GM12878 (cell line): ENCODE data around the gene DNAH8. TPM values are rescaled to one million over a fixed set of nuclear protein-coding genes. Genes with fewer than 3 reads are reported as not detected.

Experiments
- ATAC-seq: fragments of 200-7000 bp; cut with Tn5 transposase; 3 replicates; pipeline ENCODE4 v1.9.1; 2020; ENCODE audit warnings: mild to moderate bottlenecking, moderate library complexity
- BruUV-seq: library from RNA; stranded (reverse); fragments of 400-500 nt; replicated peaks from 2 replicates; lab custom pipeline; 2021; lab: Mats Ljungman, UMichigan
- CTCF ChIA-PET: fragments of 300-600 bp; sonication (Branson Sonifier 250); formaldehyde crosslinking; extraction: SDS; loops from one replicate; lab custom pipeline; 2021; ENCODE audit warnings: inconsistent platforms; lab: Yijun Ruan, JAX
- POLR2A ChIA-PET: fragments of 350-600 bp; formaldehyde crosslinking; extraction: SDS; loops from one replicate; lab custom pipeline; 2021; ENCODE audit warnings: inconsistent platforms; lab: Charles Lee
- RAD21 ChIA-PET: fragments of 300-600 bp; sonication (Branson Sonifier 250); formaldehyde crosslinking; loops from one replicate; lab custom pipeline; 2023; ENCODE audit warnings: antibody characterized with exemption; ENCODE audit not compliant: unreplicated experiment; lab: Charles Lee
- SMC1A ChIA-PET: fragments of 300-600 bp; sonication (Branson Sonifier 250); formaldehyde crosslinking; loops from one replicate; lab custom pipeline; 2023; ENCODE audit not compliant: unreplicated experiment, uncharacterized antibody; lab: Charles Lee
- DNase-seq: peaks from one replicate; pipeline ENCODE4 v3.0.0-alpha.2; 2011; ENCODE audit warnings: low read depth, low spot score
- FAIRE-seq: peaks from 3 replicates; lab custom pipeline; 2011; peaks lifted over from hg19 to GRCh38; lab: Jason Lieb, UNC
- H2AFZ ChIP-seq: 2 replicates; pipeline ENCODE4 v1.6.0; 2011; ENCODE audit warnings: low read depth, low read length, control low read depth; ENCODE audit not compliant: control insufficient read depth
- H3K27ac ChIP-seq: 2 replicates; pipeline ENCODE4 v1.5.1; 2011; ENCODE audit warnings: control low read depth; ENCODE audit not compliant: control insufficient read depth, insufficient read depth
- H3K27me3 ChIP-seq, 2 experiments: replicated peaks in 1 of 2; 2 replicates each; pipeline versions ENCODE4 v1.6.0 to v1.6.1; 2011; ENCODE audit warnings: low read length in 1 of 2; ENCODE audit not compliant: control insufficient read depth in 2 of 2, insufficient read depth in 2 of 2
- H3K36me3 ChIP-seq, 2 experiments: 2 replicates each; pipeline ENCODE4 v1.5.1; 2011; ENCODE audit warnings: low read length in 1 of 2; ENCODE audit not compliant: control insufficient read depth in 2 of 2, insufficient read depth in 2 of 2
- H3K4me1 ChIP-seq: 2 replicates; pipeline ENCODE4 v1.6.1; 2011; ENCODE audit warnings: mild to moderate bottlenecking, low read length, moderate library complexity, mixed read lengths; ENCODE audit not compliant: control insufficient read depth, insufficient read depth
- H3K4me2 ChIP-seq: 2 replicates; pipeline ENCODE4 v1.6.0; 2011; ENCODE audit warnings: control low read depth; ENCODE audit not compliant: control insufficient read depth, insufficient read depth
- H3K4me3 ChIP-seq: fragments of 200-600 bp; sonication (generic); 2 replicates; pipeline ENCODE4 v1.5.1; 2016
- H3K79me2 ChIP-seq: 2 replicates; pipeline ENCODE4 v1.6.0; 2011; ENCODE audit warnings: low read length; ENCODE audit not compliant: control insufficient read depth, insufficient read depth
- H3K9ac ChIP-seq: 2 replicates; pipeline ENCODE4 v1.8.0; 2011; ENCODE audit warnings: low read length, control low read depth, mixed read lengths; ENCODE audit not compliant: control insufficient read depth, insufficient read depth
- H3K9me3 ChIP-seq: replicated peaks from 3 replicates; pipeline ENCODE4 v1.5.1; 2011; ENCODE audit warnings: mild to moderate bottlenecking, low read length; ENCODE audit not compliant: control insufficient read depth, insufficient read depth
- H4K20me1 ChIP-seq: 2 replicates; pipeline ENCODE4 v1.6.0; 2011; ENCODE audit not compliant: control insufficient read depth, insufficient read depth
- ETV6 ChIP-seq, 2 experiments: fragments of 450-650 bp in 1 of 2; IDR thresholded peaks in 1 of 2; conservative IDR thresholded peaks in 1 of 2; 2 replicates each; pipeline ENCODE4 v1.6.1; 2014; ENCODE audit warnings: antibody characterized with exemption in 1 of 2, borderline replicate concordance in 1 of 2, low read depth in 1 of 2, mild to moderate bottlenecking in 1 of 2, moderate library complexity in 1 of 2
- EZH2 ChIP-seq: IDR thresholded peaks from 2 replicates; pipeline ENCODE4 v1.6.1; 2012; ENCODE audit warnings: low read depth, mild to moderate bottlenecking, control low read depth, inconsistent platforms, low read length, borderline replicate concordance; ENCODE audit not compliant: control insufficient read depth
- GATAD2B ChIP-seq: fragments of 450-650 bp; conservative IDR thresholded peaks from 2 replicates; pipeline ENCODE4 v1.6.1; 2017; ENCODE audit warnings: low read depth, mild to moderate bottlenecking, moderate library complexity
- JUND ChIP-seq: IDR thresholded peaks from 2 replicates; pipeline ENCODE4 v1.6.1; 2012; ENCODE audit warnings: low read depth, mild to moderate bottlenecking, low read length, improper control_type of control experiment, moderate library complexity
- LARP7 ChIP-seq: fragments of 450-650 bp; IDR thresholded peaks from 2 replicates; pipeline ENCODE4 v1.6.1; 2017; ENCODE audit warnings: mild to moderate bottlenecking
- MEF2B ChIP-seq: fragments of 450-650 bp; IDR thresholded peaks from 2 replicates; pipeline ENCODE4 v1.6.1; 2018; ENCODE audit warnings: mild to moderate bottlenecking, moderate library complexity; ENCODE audit not compliant: partially characterized antibody, poor library complexity, severe bottlenecking
- WRNIP1 ChIP-seq: IDR thresholded peaks from 2 replicates; pipeline ENCODE4 v1.6.1; 2011; ENCODE audit warnings: low read depth, low read length, improper control_type of control experiment, borderline replicate concordance
- ZBED1 ChIP-seq: IDR thresholded peaks from 2 replicates; pipeline ENCODE4 v1.6.1; 2016; ENCODE audit warnings: borderline replicate concordance
- WGBS: methylation state at CpG from one replicate; pipeline ENCODE4 v1.1.6; 2016; ENCODE audit warnings: low lambda C conversion rate; ENCODE audit not compliant: insufficient replicate concordance, insufficient coverage; ENCODE audit errors: missing lambda C conversion rate; 5-methylcytosine and 5-hydroxymethylcytosine counted together
- in situ Hi-C: fragments of 300-500 bp; cut with MboI; formaldehyde crosslinking; loops from 9 replicates; pipeline ENCODE4 v1.14.3; 2018; ENCODE audit warnings: mixed read lengths
- intact Hi-C: fragments of 100-400 bp; cut with micrococcal nuclease; formaldehyde crosslinking; loops from one replicate; pipeline ENCODE4 v1.14.2; 2022; ENCODE audit not compliant: unreplicated experiment
- polyA plus RNA-seq, 11 experiments: library from polyadenylated mRNA; depleted of rRNA in 4 of 11; unstranded in 6 of 11; stranded (reverse) in 5 of 11; fragments of >200 nt; fragmentation: Nextera tagmentation in 4 of 11; fragmentation: Illumina TruSeq in 1 of 11; extraction: Ambion mirVana in 4 of 11; extraction: Trizol in 1 of 11; gene quantifications; 1 replicate in 1 of 11; 2 replicates in 10 of 11; pipeline versions ENCODE4 v1.2.1 to v1.2.3, GENCODE V29; 2011 to 2016; ENCODE audit warnings: inconsistent platforms in 2 of 11, missing spikeins in 2 of 11, low read depth in 1 of 11
- total RNA-seq, 4 experiments: library from RNA; depleted of rRNA in 3 of 4; stranded (reverse); fragments of >200 nt in 3 of 4; fragmentation: Illumina TruSeq in 1 of 4; extraction: Trizol in 1 of 4; gene quantifications; 2 replicates each; pipeline versions ENCODE4 v1.2.1 to v1.2.3, GENCODE V29; 2013 to 2021
- TF ChIP-seq, protein P1 (sequence below): fragments of 150-350 bp; IDR thresholded peaks from 2 replicates; pipeline ENCODE4 v1.6.1; 2016; ENCODE audit warnings: low read depth, low read length

DNAH8 gene
- total and polyA plus RNA-seq, 10 of the 15 experiments (the other 5 are each of a cell fraction or from before 2014, with no cell fraction given): 0.02 to 0.34 (median 0.10) TPM; not detected in 3

DNA sequence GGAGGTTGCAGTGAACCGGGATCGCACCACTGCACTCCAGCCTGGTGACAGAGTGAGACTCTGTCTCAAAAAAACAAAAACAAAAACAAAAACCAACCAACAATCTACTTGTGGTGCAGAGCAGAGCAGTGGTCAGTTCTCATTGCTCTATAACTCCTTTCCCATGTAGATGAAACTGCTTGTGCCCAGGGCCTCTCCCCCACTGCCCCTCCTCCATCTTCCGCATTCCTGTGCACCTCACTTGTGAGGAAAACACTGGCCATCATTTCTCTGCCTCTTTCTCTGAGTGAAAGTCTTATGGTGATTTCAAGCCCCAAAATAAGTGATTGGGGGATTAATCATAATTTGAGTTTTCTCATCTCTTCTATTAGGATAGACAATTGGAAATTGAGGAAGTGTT is 269.6 kb downstream of the DNAH8 start:
- peaks cover 0 to 1% of the 10 kb centered on the region in 2 experiments; a peak in 2 of 4 replicates for H3K27me3 ChIP-seq

More for the DNA sequence above, 269.6 kb downstream of the DNAH8 start:
- no peak for ATAC-seq
- H3K36me3 ChIP-seq: no peaks in the 10 kb centered on the region
- ChIA-PET RAD21 (no interaction called here), SMC1A (interaction anchor here (0.7 kb wide), 1 partner anchor 1096 kb away, joined by 4 read pairs; no protein-coding TSS in a partner anchor), POLR2A (no interaction called here), CTCF (no interaction called here)
- no peak for DNase-seq
- FAIRE-seq: no peak
- TF ChIP-seq MEF2B (no peak), ZBED1 (no peak), ETV6 (conservative IDR thresholded peaks at IDR 0.05 in 1 of 2, IDR thresholded peaks at IDR 0.05 in 1 of 2; ENCODE audit: borderline replicate concordance in 1 of 2, low read depth in 1 of 2) (no peak), JUND (no peak), GATAD2B (no peak), LARP7 (no peak), EZH2 (no peak), WRNIP1 (no peak)
- TF ChIP-seq, protein P1, sequence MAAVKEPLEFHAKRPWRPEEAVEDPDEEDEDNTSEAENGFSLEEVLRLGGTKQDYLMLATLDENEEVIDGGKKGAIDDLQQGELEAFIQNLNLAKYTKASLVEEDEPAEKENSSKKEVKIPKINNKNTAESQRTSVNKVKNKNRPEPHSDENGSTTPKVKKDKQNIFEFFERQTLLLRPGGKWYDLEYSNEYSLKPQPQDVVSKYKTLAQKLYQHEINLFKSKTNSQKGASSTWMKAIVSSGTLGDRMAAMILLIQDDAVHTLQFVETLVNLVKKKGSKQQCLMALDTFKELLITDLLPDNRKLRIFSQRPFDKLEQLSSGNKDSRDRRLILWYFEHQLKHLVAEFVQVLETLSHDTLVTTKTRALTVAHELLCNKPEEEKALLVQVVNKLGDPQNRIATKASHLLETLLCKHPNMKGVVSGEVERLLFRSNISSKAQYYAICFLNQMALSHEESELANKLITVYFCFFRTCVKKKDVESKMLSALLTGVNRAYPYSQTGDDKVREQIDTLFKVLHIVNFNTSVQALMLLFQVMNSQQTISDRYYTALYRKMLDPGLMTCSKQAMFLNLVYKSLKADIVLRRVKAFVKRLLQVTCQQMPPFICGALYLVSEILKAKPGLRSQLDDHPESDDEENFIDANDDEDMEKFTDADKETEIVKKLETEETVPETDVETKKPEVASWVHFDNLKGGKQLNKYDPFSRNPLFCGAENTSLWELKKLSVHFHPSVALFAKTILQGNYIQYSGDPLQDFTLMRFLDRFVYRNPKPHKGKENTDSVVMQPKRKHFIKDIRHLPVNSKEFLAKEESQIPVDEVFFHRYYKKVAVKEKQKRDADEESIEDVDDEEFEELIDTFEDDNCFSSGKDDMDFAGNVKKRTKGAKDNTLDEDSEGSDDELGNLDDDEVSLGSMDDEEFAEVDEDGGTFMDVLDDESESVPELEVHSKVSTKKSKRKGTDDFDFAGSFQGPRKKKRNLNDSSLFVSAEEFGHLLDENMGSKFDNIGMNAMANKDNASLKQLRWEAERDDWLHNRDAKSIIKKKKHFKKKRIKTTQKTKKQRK: no peak
- no peak overlapping the region for H3K27ac ChIP-seq
- H3K79me2 ChIP-seq: no peaks in the 10 kb centered on the region
- 79% methylated on average over 3 of the region's 3 CpGs for WGBS
- in situ Hi-C loops: no loop called here
- no peak overlapping the region for H3K4me3 ChIP-seq
- no peaks in the 10 kb centered on the region for H4K20me1 ChIP-seq
- no TSS peak for BruUV-seq
- H3K4me1 ChIP-seq: no peaks in the 10 kb centered on the region
- no peak overlapping the region for H3K9ac ChIP-seq
- intact Hi-C loops: no loop called here
- no peak overlapping the region for H2AFZ ChIP-seq
- H3K9me3 ChIP-seq: no peaks in the 10 kb centered on the region
- H3K4me2 ChIP-seq: no peak overlapping the region
